ENCODE measurements around the gene IL10RA.

GRCh38 chr11:117944554-117944953 is 41.6 kb upstream of the IL10RA start:
- no peak for TF ChIP-seq CTCF (IDR thresholded peaks at IDR 0.05 in 4 of 5, conservative IDR thresholded peaks at IDR 0.05 in 1 of 5)
- no peak for TF ChIP-seq POLR2A (IDR thresholded peaks at IDR 0.05)

Measured in gastrocnemius medialis (tissue), 4 donors.